GM12874 (cell line): Measurements from ENCODE around the gene RPP25L.

Source experiments
- TF ChIP-seq, protein P1 (sequence below): IDR thresholded peaks from 2 replicates; pipeline ENCODE4 v1.5.1; 2011; ENCODE audit warnings: low read depth, mild to moderate bottlenecking, control low read depth, low read length, moderate library complexity; ENCODE audit not compliant: insufficient read depth

RPP25L gene

DNA sequence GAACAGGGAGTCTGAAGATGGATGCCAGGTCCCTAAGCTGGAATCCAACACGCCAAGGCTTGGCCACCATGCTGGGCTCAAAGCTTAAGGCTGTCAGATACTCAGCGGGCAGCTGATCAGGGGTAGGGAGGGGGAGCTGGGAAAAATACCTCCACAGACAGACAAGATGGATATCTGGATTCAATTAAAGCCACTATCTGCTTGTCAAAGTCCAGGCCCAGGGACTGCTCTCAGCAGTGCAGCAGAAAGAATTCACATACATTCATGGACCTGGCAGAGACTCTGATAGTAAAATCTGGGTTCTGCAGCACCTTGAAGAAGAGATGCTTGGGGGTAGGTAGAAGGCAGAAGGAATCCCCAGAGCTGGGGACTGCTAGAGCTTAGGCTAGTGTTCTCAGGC, 3.2 kb upstream of the RPP25L start:
- TF ChIP-seq, protein P1, sequence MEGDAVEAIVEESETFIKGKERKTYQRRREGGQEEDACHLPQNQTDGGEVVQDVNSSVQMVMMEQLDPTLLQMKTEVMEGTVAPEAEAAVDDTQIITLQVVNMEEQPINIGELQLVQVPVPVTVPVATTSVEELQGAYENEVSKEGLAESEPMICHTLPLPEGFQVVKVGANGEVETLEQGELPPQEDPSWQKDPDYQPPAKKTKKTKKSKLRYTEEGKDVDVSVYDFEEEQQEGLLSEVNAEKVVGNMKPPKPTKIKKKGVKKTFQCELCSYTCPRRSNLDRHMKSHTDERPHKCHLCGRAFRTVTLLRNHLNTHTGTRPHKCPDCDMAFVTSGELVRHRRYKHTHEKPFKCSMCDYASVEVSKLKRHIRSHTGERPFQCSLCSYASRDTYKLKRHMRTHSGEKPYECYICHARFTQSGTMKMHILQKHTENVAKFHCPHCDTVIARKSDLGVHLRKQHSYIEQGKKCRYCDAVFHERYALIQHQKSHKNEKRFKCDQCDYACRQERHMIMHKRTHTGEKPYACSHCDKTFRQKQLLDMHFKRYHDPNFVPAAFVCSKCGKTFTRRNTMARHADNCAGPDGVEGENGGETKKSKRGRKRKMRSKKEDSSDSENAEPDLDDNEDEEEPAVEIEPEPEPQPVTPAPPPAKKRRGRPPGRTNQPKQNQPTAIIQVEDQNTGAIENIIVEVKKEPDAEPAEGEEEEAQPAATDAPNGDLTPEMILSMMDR: no peak

DNA sequence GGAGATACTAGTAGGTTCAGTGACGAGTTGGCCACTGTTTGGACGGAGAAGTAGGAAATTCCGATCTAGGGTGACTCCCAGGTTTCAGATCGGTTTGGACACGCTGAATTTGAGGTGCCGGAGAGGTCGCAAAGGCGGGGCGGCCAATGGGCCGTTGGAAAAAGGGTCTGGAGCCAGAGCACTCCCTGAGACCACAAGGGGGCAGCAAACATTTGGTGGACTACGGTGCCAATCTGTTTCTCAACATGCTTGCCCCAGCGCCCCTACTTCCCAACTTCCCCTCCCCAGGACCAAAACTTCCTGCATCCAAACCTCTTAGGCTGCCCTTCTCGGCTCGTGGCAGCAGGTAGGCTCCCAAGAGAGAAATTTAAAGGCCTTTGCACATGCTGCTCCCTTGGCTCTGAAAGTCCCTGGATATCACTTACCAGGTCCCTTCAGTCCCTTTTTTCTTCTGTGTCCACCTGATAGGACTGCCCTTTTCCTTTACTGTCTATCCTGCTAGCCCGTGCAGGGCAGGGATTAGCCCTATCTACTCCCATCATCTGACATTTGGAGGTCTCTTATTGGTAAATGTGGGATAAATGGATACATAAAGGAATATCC, 992 bp upstream of the RPP25L start:
- TF ChIP-seq, protein P1: peak; percentile 91

DNA sequence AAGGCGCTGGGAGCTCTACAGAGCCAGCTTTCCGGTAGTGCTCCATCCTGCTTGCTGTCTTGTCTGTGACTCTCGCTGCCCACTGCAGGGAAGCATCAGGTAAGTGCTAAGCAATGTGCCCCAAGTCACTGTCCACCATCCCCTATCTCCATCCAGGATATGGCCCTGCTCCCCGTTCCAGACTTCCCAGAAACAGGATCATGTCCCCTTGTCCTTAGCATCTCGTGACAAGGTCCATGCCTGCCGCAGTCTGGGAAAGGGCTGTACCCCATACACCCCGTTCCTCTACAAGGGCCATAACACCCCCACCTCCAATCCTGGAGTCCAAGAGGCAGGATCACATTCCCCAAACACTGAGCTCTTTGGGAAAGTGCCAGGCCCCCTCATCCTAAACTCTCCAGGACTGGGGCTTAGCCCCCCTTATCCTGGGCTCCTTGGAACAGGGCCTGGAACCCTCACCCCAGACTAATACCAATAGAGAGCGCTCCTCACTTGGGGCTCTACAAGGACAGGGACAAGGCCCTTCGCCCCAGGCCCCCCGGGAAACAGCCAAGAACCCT, 566 bp downstream of the RPP25L start:
- TF ChIP-seq, protein P1: no peak

DNA sequence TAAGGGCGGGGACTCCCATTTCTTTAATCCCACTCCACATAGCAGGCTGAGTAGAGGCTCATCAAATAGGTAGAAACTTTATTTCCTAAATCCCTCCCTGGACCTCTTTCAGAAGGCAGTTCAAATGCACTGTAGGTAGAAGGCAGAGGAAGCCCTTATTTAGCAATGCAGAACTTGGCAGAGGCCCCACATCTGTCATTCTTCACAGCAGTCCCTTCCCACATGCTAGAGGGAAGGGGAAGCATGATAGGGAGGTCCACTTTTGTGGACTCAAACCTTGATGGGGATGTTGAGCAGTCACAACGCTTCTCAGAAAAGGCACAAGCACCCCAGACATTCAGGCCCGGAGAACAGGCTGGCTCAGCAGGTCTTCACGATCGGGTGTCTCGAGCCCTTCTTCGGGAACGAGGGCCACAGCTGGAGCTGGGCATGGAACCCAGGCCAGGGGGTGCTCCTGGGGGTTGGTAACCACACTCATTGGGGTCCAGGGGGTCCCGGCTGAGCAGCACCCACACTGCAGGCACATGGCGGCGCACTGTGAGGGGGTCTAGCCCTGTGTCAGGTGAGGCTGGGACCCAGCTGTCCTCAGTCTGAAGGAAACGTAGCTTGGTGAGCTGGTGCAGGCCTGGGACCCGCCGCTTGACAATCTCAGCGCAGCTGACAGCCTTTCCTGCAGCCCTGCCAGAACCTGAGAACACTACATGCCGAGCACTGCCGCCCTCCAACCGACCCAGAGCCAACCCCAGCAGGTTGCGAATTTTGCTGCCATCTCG, 1.3 kb downstream of the RPP25L start:
- TF ChIP-seq, protein P1: no peak

DNA sequence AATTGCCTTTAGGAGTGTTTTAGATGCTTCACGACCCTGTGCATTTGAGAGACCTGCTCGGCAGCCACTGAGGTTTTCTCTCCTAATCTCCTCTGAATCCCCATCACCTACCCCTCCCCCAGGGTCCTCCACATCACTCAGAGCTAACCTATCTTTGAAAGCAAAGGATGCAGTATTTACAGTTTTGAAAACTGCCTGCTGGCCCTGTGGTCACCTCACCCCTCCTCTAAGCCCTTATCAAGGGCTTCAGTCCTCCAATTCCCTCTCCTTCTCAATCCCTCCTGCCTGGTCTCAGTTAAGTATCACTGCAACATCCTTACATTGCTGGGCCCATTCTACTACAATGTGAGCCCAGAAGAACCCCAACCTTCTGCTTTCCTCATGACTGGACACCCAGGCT, 4.6 kb downstream of the RPP25L start:
- TF ChIP-seq, protein P1: no peak

DNA sequence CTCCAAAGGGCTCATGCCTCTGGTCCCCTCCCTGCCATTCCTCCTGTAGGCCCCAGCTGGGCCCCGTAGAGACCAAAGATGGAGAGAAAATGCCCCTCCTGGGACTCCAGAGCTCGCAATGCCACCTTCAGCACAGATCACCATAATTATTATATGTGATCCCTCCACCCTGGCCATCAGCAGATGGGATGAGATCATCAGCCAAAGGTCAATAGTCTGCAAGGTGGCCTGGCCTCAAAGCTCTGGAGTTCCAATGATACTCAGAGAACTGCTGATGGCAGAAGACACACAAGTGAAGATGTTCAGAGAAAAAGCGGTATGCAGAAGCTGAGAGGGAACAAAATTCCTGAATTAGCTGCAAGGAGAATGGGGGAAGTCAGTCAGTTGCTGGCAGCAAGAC, 5.0 kb downstream of the RPP25L start:
- TF ChIP-seq, protein P1: no peak

DNA sequence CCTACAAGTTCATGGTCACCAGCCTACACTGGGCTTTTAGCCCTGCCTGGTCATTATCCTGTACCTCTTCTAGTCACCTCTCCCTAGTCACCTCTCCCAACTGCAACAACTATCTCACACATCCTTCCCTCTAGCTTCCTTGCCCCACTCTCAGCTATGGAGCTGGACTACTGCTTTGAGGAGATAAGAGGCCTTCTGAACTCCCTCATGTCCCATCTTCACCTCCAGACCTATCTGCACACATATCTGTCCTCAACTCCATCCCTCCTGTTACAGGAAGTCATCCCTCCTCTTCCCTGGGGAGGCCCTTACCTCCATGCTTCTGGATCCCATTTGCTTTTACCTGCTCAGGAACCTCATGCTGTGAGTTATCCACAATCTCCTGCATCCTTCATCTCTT, 5.7 kb downstream of the RPP25L start:
- TF ChIP-seq, protein P1: no peak
